Measurements from ENCODE around the gene FBN1.

DNA sequence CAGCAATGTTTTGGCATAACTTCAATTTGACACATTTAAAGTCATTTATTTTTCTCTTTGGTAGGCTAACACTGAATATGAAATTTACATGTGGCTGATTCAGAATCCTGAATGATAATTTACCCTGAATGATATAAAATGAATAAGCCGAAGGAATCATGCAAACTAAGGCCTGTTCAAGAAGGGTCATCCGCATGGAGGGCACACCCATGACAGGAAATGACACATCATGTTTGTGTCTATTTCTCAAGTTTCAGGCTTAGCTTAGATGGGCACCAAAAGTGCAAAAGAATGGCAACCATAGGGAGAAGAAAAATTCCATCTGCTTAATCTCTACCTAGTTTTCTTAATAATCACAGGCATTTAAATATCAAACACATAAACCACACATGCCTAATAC, 172.8 kb downstream of the FBN1 start:
- TF ChIP-seq, protein P1, sequence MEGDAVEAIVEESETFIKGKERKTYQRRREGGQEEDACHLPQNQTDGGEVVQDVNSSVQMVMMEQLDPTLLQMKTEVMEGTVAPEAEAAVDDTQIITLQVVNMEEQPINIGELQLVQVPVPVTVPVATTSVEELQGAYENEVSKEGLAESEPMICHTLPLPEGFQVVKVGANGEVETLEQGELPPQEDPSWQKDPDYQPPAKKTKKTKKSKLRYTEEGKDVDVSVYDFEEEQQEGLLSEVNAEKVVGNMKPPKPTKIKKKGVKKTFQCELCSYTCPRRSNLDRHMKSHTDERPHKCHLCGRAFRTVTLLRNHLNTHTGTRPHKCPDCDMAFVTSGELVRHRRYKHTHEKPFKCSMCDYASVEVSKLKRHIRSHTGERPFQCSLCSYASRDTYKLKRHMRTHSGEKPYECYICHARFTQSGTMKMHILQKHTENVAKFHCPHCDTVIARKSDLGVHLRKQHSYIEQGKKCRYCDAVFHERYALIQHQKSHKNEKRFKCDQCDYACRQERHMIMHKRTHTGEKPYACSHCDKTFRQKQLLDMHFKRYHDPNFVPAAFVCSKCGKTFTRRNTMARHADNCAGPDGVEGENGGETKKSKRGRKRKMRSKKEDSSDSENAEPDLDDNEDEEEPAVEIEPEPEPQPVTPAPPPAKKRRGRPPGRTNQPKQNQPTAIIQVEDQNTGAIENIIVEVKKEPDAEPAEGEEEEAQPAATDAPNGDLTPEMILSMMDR (IDR thresholded peaks at IDR 0.05) = no peak
- TF ChIP-seq POLR2A (IDR thresholded peaks at IDR 0.05) (no peak), POLR2AphosphoS5 (IDR thresholded peaks at IDR 0.05) (no peak)
